ENCODE measurements around the gene CFAP20DC.

CFAP20DC gene

DNA sequence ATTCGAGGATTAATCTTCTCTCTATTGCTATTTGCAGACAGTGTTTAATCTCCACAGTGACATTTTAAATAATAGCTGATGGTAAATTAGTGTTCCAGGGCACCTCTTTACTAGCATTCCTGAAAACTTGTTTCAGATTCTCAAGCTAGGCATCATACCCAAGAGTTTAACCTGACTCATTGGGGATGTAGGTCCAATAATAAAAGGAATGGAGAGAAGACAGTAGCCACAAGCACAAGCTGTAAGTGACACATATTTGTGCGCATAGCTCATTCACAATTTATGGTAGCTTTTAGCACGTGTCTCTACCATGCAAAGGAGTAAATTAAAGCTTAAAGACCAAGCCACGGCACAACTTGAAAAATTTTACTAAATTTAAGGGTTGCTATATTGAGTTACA lies 212.0 kb downstream of the CFAP20DC start:
- WGBS, result 59% methylated on average over 3 of the region's 4 CpGs
- no peak overlapping the region for H3K23ac ChIP-seq (ENCODE audit: low read length in 2 of 2)

DNA sequence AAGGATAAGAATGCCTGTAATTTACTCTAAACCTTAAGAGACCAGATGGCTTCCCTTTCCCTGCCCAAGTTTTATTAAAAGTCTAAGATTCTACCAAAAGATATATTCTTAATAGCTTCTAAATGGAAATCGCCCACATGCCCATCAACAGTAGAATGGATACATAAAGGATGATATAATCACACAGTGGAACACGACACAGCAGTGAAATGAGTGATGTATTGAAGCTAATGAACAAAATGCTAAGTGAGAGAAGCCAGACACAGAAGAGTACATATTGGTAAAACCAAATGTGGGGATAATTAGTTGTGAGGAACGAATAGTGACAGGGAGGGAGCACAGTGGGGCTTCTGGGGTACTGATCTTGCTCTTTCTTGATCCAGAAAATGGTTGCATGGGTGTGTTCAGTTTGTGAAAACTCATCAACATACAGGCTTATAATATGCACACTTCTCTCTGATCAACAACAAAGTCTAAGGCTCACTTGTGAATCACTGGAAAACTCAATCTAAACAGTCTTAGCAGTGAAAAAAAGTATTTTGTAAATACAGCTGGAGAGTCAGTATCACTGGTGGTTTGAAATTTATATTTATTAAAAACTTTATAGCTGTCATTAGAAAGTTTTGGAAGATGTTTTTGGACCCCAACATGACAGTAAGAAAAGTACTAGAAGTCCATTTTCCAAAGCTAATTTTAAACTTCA lies 212.5 kb downstream of the CFAP20DC start:
- Histone ChIP-seq H2BK120ac (ENCODE audit: low read depth, low read length) (no peak overlapping the region), H2BK5ac (ENCODE audit: low read depth, low read length, poor library complexity, severe bottlenecking) (no peak overlapping the region), H3K36me3 (ENCODE audit: control insufficient read depth in 1 of 2, insufficient read depth in 2 of 2, low read depth in 1 of 2, low read length in 2 of 2) (no peaks in the 10 kb centered on the region), H3K4me1 (ENCODE audit: control insufficient read depth, insufficient read depth, low read depth, low read length) (no peaks in the 10 kb centered on the region), H3K9ac (ENCODE audit: low read length) (no peak overlapping the region), H3K79me1 (replicated peaks; ENCODE audit: low read length, poor library complexity, severe bottlenecking) (no peaks in the 10 kb centered on the region), H4K8ac (ENCODE audit: low read length) (no peak overlapping the region), H2AFZ (ENCODE audit: low read depth, low read length) (no peak overlapping the region), H3K4me3 (ENCODE audit: insufficient read depth in 1 of 2, low read depth in 1 of 2, low read length in 2 of 2) (no peak overlapping the region), H3K9me3 (ENCODE audit: control insufficient read depth, low read length) (no peaks in the 10 kb centered on the region), H2BK12ac (ENCODE audit: low read length in 2 of 2) (no peak overlapping the region), H3K18ac (ENCODE audit: low read depth in 1 of 2, low read length in 2 of 2) (no peak overlapping the region), H3K27me3 (ENCODE audit: control insufficient read depth in 1 of 2, insufficient read depth in 1 of 2, low read length in 2 of 2) (no peaks in the 10 kb centered on the region), H3K27ac (ENCODE audit: low read length, poor library complexity, severe bottlenecking) (no peak overlapping the region), H3K23ac (ENCODE audit: low read length in 2 of 2) (no peak overlapping the region), H4K91ac (ENCODE audit: low read length) (no peak overlapping the region), H3K4ac (ENCODE audit: low read depth in 1 of 2, low read length in 2 of 2) (no peak overlapping the region), H3K4me2 (ENCODE audit: low read length, poor library complexity, severe bottlenecking) (no peak overlapping the region), H2AK5ac (ENCODE audit: low read length, severe bottlenecking) (no peak overlapping the region), H2BK15ac (ENCODE audit: low read depth, poor library complexity, severe bottlenecking) (no peak overlapping the region), H3K14ac (ENCODE audit: low read length in 2 of 2) (no peak overlapping the region)
- WGBS, result 88% methylated on average over 3 of the region's 3 CpGs
- no peak for DNase-seq

More for the DNA sequence above, 212.0 kb downstream of the CFAP20DC start:
- H2BK12ac ChIP-seq (ENCODE audit: low read length in 2 of 2), result no peak overlapping the region
- no peak overlapping the region for H2BK120ac ChIP-seq (ENCODE audit: low read depth, low read length)
- no peak for DNase-seq
- H3K9ac ChIP-seq (ENCODE audit: low read length), result no peak overlapping the region
- H3K36me3 ChIP-seq (ENCODE audit: control insufficient read depth in 1 of 2, insufficient read depth in 2 of 2, low read depth in 1 of 2, low read length in 2 of 2), result no peaks in the 10 kb centered on the region
- no peaks in the 10 kb centered on the region for H3K9me3 ChIP-seq (ENCODE audit: control insufficient read depth, low read length)
- no peaks in the 10 kb centered on the region for H3K79me1 ChIP-seq (replicated peaks; ENCODE audit: low read length, poor library complexity, severe bottlenecking)
- H3K18ac ChIP-seq (ENCODE audit: low read depth in 1 of 2, low read length in 2 of 2), result no peak overlapping the region
- H3K4me2 ChIP-seq (ENCODE audit: low read length, poor library complexity, severe bottlenecking), result no peak overlapping the region
- no peak overlapping the region for H2BK5ac ChIP-seq (ENCODE audit: low read depth, low read length, poor library complexity, severe bottlenecking)
- H3K27me3 ChIP-seq (ENCODE audit: control insufficient read depth in 1 of 2, insufficient read depth in 1 of 2, low read length in 2 of 2), result no peaks in the 10 kb centered on the region
- H3K27ac ChIP-seq (ENCODE audit: low read length, poor library complexity, severe bottlenecking), result no peak overlapping the region
- H3K4me3 ChIP-seq (ENCODE audit: insufficient read depth in 1 of 2, low read depth in 1 of 2, low read length in 2 of 2), result no peak overlapping the region
- H2AK5ac ChIP-seq (ENCODE audit: low read length, severe bottlenecking), result no peak overlapping the region
- no peak overlapping the region for H2BK15ac ChIP-seq (ENCODE audit: low read depth, poor library complexity, severe bottlenecking)
- H3K4ac ChIP-seq (ENCODE audit: low read depth in 1 of 2, low read length in 2 of 2), result no peak overlapping the region
- no peak overlapping the region for H4K91ac ChIP-seq (ENCODE audit: low read length)
- H3K14ac ChIP-seq (ENCODE audit: low read length in 2 of 2), result no peak overlapping the region
- no peaks in the 10 kb centered on the region for H3K4me1 ChIP-seq (ENCODE audit: control insufficient read depth, insufficient read depth, low read depth, low read length)
- H4K8ac ChIP-seq (ENCODE audit: low read length), result no peak overlapping the region
- no peak overlapping the region for H2AFZ ChIP-seq (ENCODE audit: low read depth, low read length)

DNA sequence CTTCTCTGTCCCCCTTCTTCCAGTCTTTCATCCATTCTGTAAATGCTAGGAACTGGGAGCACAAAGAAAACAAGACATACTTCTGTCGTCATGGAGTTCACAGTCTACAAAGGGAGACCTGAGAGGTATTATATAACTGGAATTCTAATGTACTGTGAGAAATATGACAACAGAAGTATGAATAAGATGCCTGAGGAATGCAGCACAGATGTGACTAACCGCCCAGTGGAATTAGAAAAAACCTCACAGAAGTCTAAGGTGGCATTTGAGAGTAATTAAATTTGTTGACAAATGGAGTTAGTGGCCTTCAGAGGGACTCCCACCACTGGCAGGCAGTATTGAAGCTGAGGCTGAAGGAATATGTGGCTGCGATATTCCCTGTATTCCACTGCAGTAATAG lies 214.7 kb downstream of the CFAP20DC start:
- Histone ChIP-seq H3K18ac (ENCODE audit: low read depth in 1 of 2, low read length in 2 of 2) (no peak overlapping the region), H3K27me3 (ENCODE audit: control insufficient read depth in 1 of 2, insufficient read depth in 1 of 2, low read length in 2 of 2) (no peaks in the 10 kb centered on the region), H2AK5ac (ENCODE audit: low read length, severe bottlenecking) (no peak overlapping the region), H3K36me3 (ENCODE audit: control insufficient read depth in 1 of 2, insufficient read depth in 2 of 2, low read depth in 1 of 2, low read length in 2 of 2) (no peaks in the 10 kb centered on the region), H3K23ac (ENCODE audit: low read length in 2 of 2) (no peak overlapping the region), H3K27ac (ENCODE audit: low read length, poor library complexity, severe bottlenecking) (no peak overlapping the region), H3K9me3 (ENCODE audit: control insufficient read depth, low read length) (no peaks in the 10 kb centered on the region), H2BK15ac (ENCODE audit: low read depth, poor library complexity, severe bottlenecking) (no peak overlapping the region), H3K14ac (ENCODE audit: low read length in 2 of 2) (no peak overlapping the region), H2AFZ (ENCODE audit: low read depth, low read length) (no peak overlapping the region), H4K8ac (ENCODE audit: low read length) (no peak overlapping the region), H3K4me3 (ENCODE audit: insufficient read depth in 1 of 2, low read depth in 1 of 2, low read length in 2 of 2) (no peak overlapping the region), H3K4me2 (ENCODE audit: low read length, poor library complexity, severe bottlenecking) (no peak overlapping the region), H2BK5ac (ENCODE audit: low read depth, low read length, poor library complexity, severe bottlenecking) (no peak overlapping the region), H2BK120ac (ENCODE audit: low read depth, low read length) (no peak overlapping the region), H3K4me1 (ENCODE audit: control insufficient read depth, insufficient read depth, low read depth, low read length) (no peaks in the 10 kb centered on the region), H3K79me1 (replicated peaks; ENCODE audit: low read length, poor library complexity, severe bottlenecking) (no peaks in the 10 kb centered on the region), H4K91ac (ENCODE audit: low read length) (no peak overlapping the region), H3K9ac (ENCODE audit: low read length) (no peak overlapping the region), H3K4ac (ENCODE audit: low read depth in 1 of 2, low read length in 2 of 2) (no peak overlapping the region), H2BK12ac (ENCODE audit: low read length in 2 of 2) (no peak overlapping the region)
- 90% methylated on average over 3 of the region's 3 CpGs for WGBS
- DNase-seq, result no peak

DNA sequence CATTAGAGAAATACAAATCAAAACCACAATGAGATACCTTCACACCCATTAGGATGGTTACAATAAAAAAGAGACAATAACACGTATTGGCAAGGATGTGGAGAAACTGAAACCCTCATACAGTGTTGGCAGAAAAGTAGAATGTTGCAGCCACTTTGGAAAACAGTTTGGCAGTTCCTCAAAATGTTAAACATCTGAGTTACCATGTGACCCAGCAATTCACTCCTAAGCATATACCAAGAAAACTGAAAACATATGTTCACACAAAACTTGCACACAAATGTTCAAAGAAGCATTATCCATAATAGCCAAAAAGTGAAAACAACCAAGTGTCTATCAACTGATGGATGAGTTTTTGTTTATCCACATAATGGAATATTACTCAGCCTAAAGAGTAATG lies 216.3 kb downstream of the CFAP20DC start:
- no peak overlapping the region for H3K14ac ChIP-seq (ENCODE audit: low read length in 2 of 2)
- H3K9me3 ChIP-seq (ENCODE audit: control insufficient read depth, low read length), result no peaks in the 10 kb centered on the region
- 64% methylated on average over 1 of the region's 1 CpG for WGBS
- H3K27ac ChIP-seq (ENCODE audit: low read length, poor library complexity, severe bottlenecking), result no peak overlapping the region
- no peak overlapping the region for H2AK5ac ChIP-seq (ENCODE audit: low read length, severe bottlenecking)
- H3K36me3 ChIP-seq (ENCODE audit: control insufficient read depth in 1 of 2, insufficient read depth in 2 of 2, low read depth in 1 of 2, low read length in 2 of 2), result no peaks in the 10 kb centered on the region
- H3K18ac ChIP-seq (ENCODE audit: low read depth in 1 of 2, low read length in 2 of 2), result no peak overlapping the region
- H2BK5ac ChIP-seq (ENCODE audit: low read depth, low read length, poor library complexity, severe bottlenecking), result no peak overlapping the region
- H2BK15ac ChIP-seq (ENCODE audit: low read depth, poor library complexity, severe bottlenecking), result no peak overlapping the region
- H3K27me3 ChIP-seq (ENCODE audit: control insufficient read depth in 1 of 2, insufficient read depth in 1 of 2, low read length in 2 of 2), result no peaks in the 10 kb centered on the region
- no peak overlapping the region for H4K91ac ChIP-seq (ENCODE audit: low read length)
- no peak overlapping the region for H3K4me3 ChIP-seq (ENCODE audit: insufficient read depth in 1 of 2, low read depth in 1 of 2, low read length in 2 of 2)
- no peak for DNase-seq
- no peak overlapping the region for H3K9ac ChIP-seq (ENCODE audit: low read length)
- H2BK12ac ChIP-seq (ENCODE audit: low read length in 2 of 2), result no peak overlapping the region
- no peak overlapping the region for H2AFZ ChIP-seq (ENCODE audit: low read depth, low read length)
- no peak overlapping the region for H3K4me2 ChIP-seq (ENCODE audit: low read length, poor library complexity, severe bottlenecking)
- H4K8ac ChIP-seq (ENCODE audit: low read length), result no peak overlapping the region
- H3K79me1 ChIP-seq (replicated peaks; ENCODE audit: low read length, poor library complexity, severe bottlenecking), result no peaks in the 10 kb centered on the region
- no peak overlapping the region for H3K23ac ChIP-seq (ENCODE audit: low read length in 2 of 2)
- no peak overlapping the region for H3K4ac ChIP-seq (ENCODE audit: low read depth in 1 of 2, low read length in 2 of 2)
- H2BK120ac ChIP-seq (ENCODE audit: low read depth, low read length), result no peak overlapping the region
- H3K4me1 ChIP-seq (ENCODE audit: control insufficient read depth, insufficient read depth, low read depth, low read length), result no peaks in the 10 kb centered on the region
